Pancreas (tissue), 10 donors: Measurements from ENCODE around the gene ZNF414. TPM values are rescaled to one million over a fixed set of nuclear protein-coding genes. Genes with fewer than 3 reads are reported as not detected.

Experiments used
- ATAC-seq, 4 donors: fragments of 200-7000 bp; cut with Tn5 transposase; one replicate each; pipeline versions ENCODE4 v1.8.0 to v1.9.1; 2020; ENCODE audit warnings: mild to moderate bottlenecking in 4 of 4, moderate library complexity in 4 of 4
- DNase-seq, 6 donors: peaks; one replicate each; pipeline ENCODE4 v3.0.0-alpha.2; 2020
- FAIRE-seq: peaks from 2 replicates; lab custom pipeline; 2012; peaks lifted over from hg19 to GRCh38; lab: Jason Lieb, UNC
- H3K27ac ChIP-seq, 4 donors: fragments of 200-600 bp; sonication (generic); 1 replicate in 3 of 4; 2 replicates in 1 of 4; pipeline versions ENCODE4 v1.5.0 to v1.8.0; 2020
- H3K27me3 ChIP-seq, 4 donors: fragments of 200-600 bp; one replicate each; pipeline ENCODE4 v1.8.0; 2021
- H3K36me3 ChIP-seq, 3 donors: fragments of 200-600 bp; sonication (generic) in 1 of 3; one replicate each; pipeline versions ENCODE4 v1.5.0 to v1.8.0; 2020 to 2021
- H3K4me1 ChIP-seq, 3 donors: fragments of 200-600 bp; one replicate each; pipeline ENCODE4 v1.8.0; 2021
- H3K4me3 ChIP-seq, 4 donors: fragments of 200-600 bp; sonication (generic) in 2 of 4; one replicate each; pipeline versions ENCODE4 v1.5.0 to v1.8.0; 2020 to 2021
- H3K9me3 ChIP-seq, 4 donors: fragments of 200-600 bp; one replicate each; pipeline ENCODE4 v1.8.0; 2021
- CTCF ChIP-seq, 4 donors: fragments of 200-600 bp; sonication (generic) in 3 of 4; IDR thresholded peaks; one replicate each; pipeline versions ENCODE4 v1.5.0 to v1.8.0; 2021; ENCODE audit warnings: antibody characterized with exemption in 4 of 4
- WGBS, 2 donors: extraction: QIAGEN DNeasy Blood & Tissue Kit; methylation state at CpG; one replicate each; pipeline ENCODE4 v1.1.7; 2013; 5-methylcytosine and 5-hydroxymethylcytosine counted together
- intact Hi-C, 3 donors: fragments of 100-400 bp; cut with DNase I; formaldehyde crosslinking; loops; one replicate each; pipeline versions ENCODE4 v1.11.1 to v1.14.2; 2022
- polyA plus RNA-seq, 2 donors: library from polyadenylated mRNA; stranded (reverse); fragments of 200-250 nt; gene quantifications; one replicate each; pipeline ENCODE4 v1.2.3, GENCODE V29; 2013
- total RNA-seq, 6 donors: library from RNA; stranded (reverse); fragmentation: NEBNext Ultra II Directional in 4 of 6; extraction: Animal tissue kit (Norgen Biotek cat#: 25700) in 4 of 6; gene quantifications; one replicate each; pipeline versions ENCODE4 v1.2.1 to v1.2.4, GENCODE V29; 2021 to 2023
- donor health status: healthy with polysubstance abuse.
- donor health status: DM: no; HTN: no; CAD: no; lungs with moderate emphysema.
- donor health status: DM: no; HTN: no; CAD: no.
- donor health status: control.
- donor health status: control.
- donor health status: Bipolar disorder and iron deficiency.
- donor health status: DM: yes; HTN: yes; CAD: no.
- donor health status: DM: no; HTN: no; CAD: no.
- donor health status: DM: no; HTN: no; CAD: no.
- donor health status: DM: yes; HTN: yes; CAD: no.

The ZNF414 gene
- total and polyA plus RNA-seq, 8 donors, result 7.3 to 36.9 (median 13.1) TPM

GRCh38 chr19:8537099-8537498, 23.1 kb upstream of the ZNF414 start:
- Histone ChIP-seq H3K27me3 (no peaks in the 10 kb centered on the region), H3K36me3 (no peaks in the 10 kb centered on the region), H3K4me3 (no peak overlapping the region), H3K4me1 (no peaks in the 10 kb centered on the region), H3K9me3 (no peaks in the 10 kb centered on the region), H3K27ac (no peak overlapping the region)
- ATAC-seq (no peak), FAIRE-seq (no peak), DNase-seq (no peak)
- no peak for TF ChIP-seq CTCF (IDR thresholded peaks at IDR 0.05)
- 81% methylated on average over 3 of the region's 3 CpGs for WGBS, 2 donors
- intact Hi-C loops, result no loop called here

GRCh38 chr19:8536282-8536681, 22.3 kb upstream of the ZNF414 start:
- H3K36me3 ChIP-seq, result no peaks in the 10 kb centered on the region
- ATAC-seq (no peak), DNase-seq (no peak), FAIRE-seq (no peak)
- H3K4me1 ChIP-seq, result no peaks in the 10 kb centered on the region
- intact Hi-C loops, result no loop called here
- no peak overlapping the region for H3K4me3 ChIP-seq
- no peaks in the 10 kb centered on the region for H3K9me3 ChIP-seq
- 50 to 56% methylated on average over 17 to 22 of the region's 22 CpGs for WGBS, 2 donors
- no peaks in the 10 kb centered on the region for H3K27me3 ChIP-seq
- H3K27ac ChIP-seq, result no peak overlapping the region
- TF ChIP-seq CTCF (IDR thresholded peaks at IDR 0.05), result no peak

GRCh38 chr19:8532225-8532624, 18.3 kb upstream of the ZNF414 start:
- Histone ChIP-seq H3K4me1 (no peaks in the 10 kb centered on the region), H3K27ac (no peak overlapping the region), H3K27me3 (no peaks in the 10 kb centered on the region), H3K36me3 (no peaks in the 10 kb centered on the region), H3K9me3 (no peaks in the 10 kb centered on the region), H3K4me3 (no peak overlapping the region)
- no peak for DNase-seq
- FAIRE-seq, result no peak
- no peak for TF ChIP-seq CTCF (IDR thresholded peaks at IDR 0.05)
- ATAC-seq, result no peak
- WGBS, 2 donors, result 49 to 62% methylated on average over 2 of the region's 2 CpGs
- intact Hi-C loops, result no loop called here

- Histone ChIP-seq H3K27me3 (no peaks in the 10 kb centered on the region), H3K4me3 (no peak overlapping the region), H3K4me1 (no peaks in the 10 kb centered on the region), H3K9me3 (no peaks in the 10 kb centered on the region), H3K27ac (no peak overlapping the region), H3K36me3 (no peaks in the 10 kb centered on the region)
- no peak for DNase-seq
- ATAC-seq, result no peak
- FAIRE-seq, result no peak
- WGBS, 2 donors, result 69 to 86% methylated on average over 7 of the region's 7 CpGs
- intact Hi-C loops, result no loop called here
- TF ChIP-seq CTCF (IDR thresholded peaks at IDR 0.05), result no peak
These were observed 17.5 kb upstream of the ZNF414 start for GRCh38 chr19:8531470-8531869.

- no peaks in the 10 kb centered on the region for H3K4me1 ChIP-seq
- WGBS, 2 donors, result 91 to 92% methylated on average over 35 of the region's 35 CpGs
- no peak overlapping the region for H3K4me3 ChIP-seq
- H3K36me3 ChIP-seq, result no peaks in the 10 kb centered on the region
- no peak for FAIRE-seq
- no peak for TF ChIP-seq CTCF (IDR thresholded peaks at IDR 0.05)
- H3K9me3 ChIP-seq, result no peaks in the 10 kb centered on the region
- DNase-seq, result no peak
- intact Hi-C loops, result no loop called here
- ATAC-seq, result no peak
- H3K27me3 ChIP-seq, result no peaks in the 10 kb centered on the region
- H3K27ac ChIP-seq, result no peak overlapping the region
These were observed 16.2 kb upstream of the ZNF414 start for GRCh38 chr19:8530061-8530679.
